Adrenal gland (tissue), 12 donors: Measurements from ENCODE around the gene POLR3A. TPM values are rescaled to one million over a fixed set of nuclear protein-coding genes. Genes with fewer than 3 reads are reported as not detected.
A peak's percentile ranks its signal among the peaks of the same experiment; 100 is the strongest.
"Not testable (repeated sequence)": the region's sequence is repeated elsewhere in the genome, so short reads cannot be mapped to it uniquely, and the experiment has no call there.

Experiments
- DNase-seq, 7 donors: peaks; one replicate each; pipeline ENCODE4 v3.0.0-alpha.2; 2019 to 2020
- H3K27ac ChIP-seq, 5 donors: fragments of 200-600 bp; sonication (generic) in 4 of 5; 1 replicate in 3 of 5; 2 replicates in 2 of 5; pipeline versions ENCODE4 v1.5.1 to v1.8.0; 2016 to 2020; ENCODE audit warnings: mild to moderate bottlenecking in 1 of 5
- H3K27me3 ChIP-seq: fragments of 200-600 bp; 2 replicates; pipeline ENCODE4 v1.8.0; 2021
- H3K36me3 ChIP-seq, 2 donors: fragments of 200-600 bp; replicated peaks in 1 of 2; 1 replicate in 1 of 2; 2 replicates in 1 of 2; pipeline versions ENCODE4 v1.5.1 to v1.8.0; 2018 to 2022
- H3K4me1 ChIP-seq, 2 donors: fragments of 200-600 bp; replicated peaks in 1 of 2; 1 replicate in 1 of 2; 2 replicates in 1 of 2; pipeline versions ENCODE4 v1.5.1 to v1.8.0; 2018 to 2021
- H3K4me3 ChIP-seq, 4 donors: fragments of 200-600 bp; sonication (generic) in 3 of 4; one replicate each; pipeline ENCODE4 v1.5.1; 2016 to 2018
- H3K9me3 ChIP-seq, 3 donors: fragments of 200-600 bp; sonication (generic) in 1 of 3; replicated peaks in 1 of 3; 1 replicate in 2 of 3; 2 replicates in 1 of 3; pipeline versions ENCODE4 v1.5.1 to v1.8.0; 2016 to 2021
- CTCF ChIP-seq, 6 experiments: fragments of 450-650 bp in 4 of 6; fragments of 200-600 bp in 2 of 6; sonication (generic) in 1 of 6; IDR thresholded peaks; 1 replicate in 5 of 6; 2 replicates in 1 of 6; pipeline versions ENCODE4 v1.5.1 to v1.8.0; 2016 to 2021; ENCODE audit warnings: antibody characterized with exemption in 6 of 6, mild to moderate bottlenecking in 2 of 6, moderate library complexity in 1 of 6
- POLR2A ChIP-seq, 2 donors: fragments of 450-650 bp; IDR thresholded peaks; one replicate each; pipeline ENCODE4 v1.6.1; 2017; ENCODE audit warnings: antibody characterized with exemption in 2 of 2, mild to moderate bottlenecking in 2 of 2, moderate library complexity in 1 of 2
- WGBS, 4 donors: extraction: QIAGEN DNeasy Blood & Tissue Kit in 2 of 4; methylation state at CpG; one replicate each; pipeline versions ENCODE4 v1.1.5 to v1.1.7; 2013 to 2017; 5-methylcytosine and 5-hydroxymethylcytosine counted together
- intact Hi-C, 2 donors: fragments of 100-400 bp; cut with DNase I; formaldehyde crosslinking; loops; one replicate each; pipeline versions ENCODE4 v1.14.1 to v1.15.0; 2022 to 2023
- polyA plus RNA-seq, 3 donors: library from polyadenylated mRNA; stranded (reverse); fragments of 200-250 nt in 2 of 3; fragments of 350-450 nt in 1 of 3; fragmentation: Illumina TruSeq in 1 of 3; extraction: RNeasy Lipid Tissue Mini Kit (QIAGEN cat#74804) in 1 of 3; gene quantifications; one replicate each; pipeline ENCODE4 v1.2.3, GENCODE V29; 2013 to 2014
- total RNA-seq, 9 donors: library from RNA; depleted of rRNA in 4 of 9; stranded (reverse); fragments of >200 nt in 4 of 9; fragments of 120-200 nt in 1 of 9; fragmentation: NEBNext Ultra II Directional in 1 of 9; extraction: Animal tissue kit (Norgen Biotek cat#: 25700) in 1 of 9; gene quantifications; one replicate each; pipeline versions ENCODE4 v1.1.0 to v1.2.4, GENCODE V29; 2013 to 2023
- donor health status: healthy with polysubstance abuse.
- donor health status: Bipolar disorder and iron deficiency.
- donor health status: DM: yes; HTN: yes; CAD: no.
- donor health status: DM: no; HTN: no; CAD: no.
- donor health status: DM: no; HTN: no; CAD: no.
- donor health status: DM: yes; HTN: yes; CAD: no.

The POLR3A gene
- total and polyA plus RNA-seq, 12 donors: 6.8 to 18.4 (median 14.8) TPM

- WGBS, 4 donors: 62 to 70% (median 67%) methylated on average over 9 to 16 of the region's 16 CpGs
- DNase-seq: peak; percentile 54 to 87 (median 82)
- peak in 3 of 6 experiments; percentile 18 to 32 (median 20) for TF ChIP-seq CTCF (IDR thresholded peaks at IDR 0.05)
- no peak for TF ChIP-seq POLR2A (IDR thresholded peaks at IDR 0.05)
- peaks cover 0 to 90% of the 10 kb centered on the region in 2 donors for H3K36me3 ChIP-seq
- H3K9me3 ChIP-seq: no peaks in the 10 kb centered on the region
- intact Hi-C loops: loop anchor here in 1 of 2 donors (10.0 kb wide), 2 partner anchors 160 to 200 kb away; no protein-coding TSS in a partner anchor
- no peak overlapping the region for H3K4me3 ChIP-seq
- peak overlapping the region in 4 of 5 donors; percentile 26 to 74 (median 53) for H3K27ac ChIP-seq
- no peaks in the 10 kb centered on the region for H3K27me3 ChIP-seq
- no peaks in the 10 kb centered on the region for H3K4me1 ChIP-seq
Observed at GRCh38 chr10:78004215-78005026, 24.9 kb downstream of the POLR3A start.

GRCh38 chr10:78002541-78003288 lies 26.6 kb downstream of the POLR3A start:
- Histone ChIP-seq H3K36me3 (peaks cover 0 to 85% of the 10 kb centered on the region in 2 donors), H3K27me3 (no peaks in the 10 kb centered on the region), H3K27ac (no peak overlapping the region), H3K4me1 (no peaks in the 10 kb centered on the region), H3K4me3 (no peak overlapping the region), H3K9me3 (no peaks in the 10 kb centered on the region)
- DNase-seq: no peak
- intact Hi-C loops: loop anchor here in 1 of 2 donors (10.0 kb wide), 2 partner anchors 158 to 198 kb away; no protein-coding TSS in a partner anchor
- WGBS, 4 donors: 86 to 91% (median 89%) methylated on average over 4 of the region's 4 CpGs
- no peak for TF ChIP-seq CTCF (IDR thresholded peaks at IDR 0.05)
- no peak for TF ChIP-seq POLR2A (IDR thresholded peaks at IDR 0.05)

- 92 to 93% (median 93%) methylated on average over 6 of the region's 6 CpGs for WGBS, 4 donors
- Histone ChIP-seq H3K4me1 (no peaks in the 10 kb centered on the region), H3K4me3 (no peak overlapping the region), H3K27me3 (no peaks in the 10 kb centered on the region), H3K27ac (no peak overlapping the region), H3K9me3 (no peaks in the 10 kb centered on the region), H3K36me3 (peaks cover 0 to 68% of the 10 kb centered on the region in 2 donors)
- intact Hi-C loops: loop anchor here in 1 of 2 donors (10.0 kb wide), 2 partner anchors 156 to 196 kb away; no protein-coding TSS in a partner anchor
- TF ChIP-seq POLR2A (IDR thresholded peaks at IDR 0.05) (no peak), CTCF (IDR thresholded peaks at IDR 0.05) (no peak)
- peak in 1 of 7 donors; percentile 42 for DNase-seq
Observed at GRCh38 chr10:78000956-78001472, 28.3 kb downstream of the POLR3A start.

GRCh38 chr10:78000206-78000605 lies 29.1 kb downstream of the POLR3A start:
- TF ChIP-seq CTCF (IDR thresholded peaks at IDR 0.05) (no peak), POLR2A (IDR thresholded peaks at IDR 0.05) (no peak)
- Histone ChIP-seq H3K9me3 (no peaks in the 10 kb centered on the region), H3K36me3 (peaks cover 0 to 60% of the 10 kb centered on the region in 2 donors), H3K4me3 (no peak overlapping the region), H3K27ac (no peak overlapping the region), H3K27me3 (no peaks in the 10 kb centered on the region), H3K4me1 (no peaks in the 10 kb centered on the region)
- intact Hi-C loops: loop anchor here in 1 of 2 donors (10.0 kb wide), 2 partner anchors 155 to 195 kb away; no protein-coding TSS in a partner anchor
- DNase-seq: no peak

GRCh38 chr10:77998780-77999179 lies 30.5 kb downstream of the POLR3A start:
- H3K4me3 ChIP-seq, DNase-seq, intact Hi-C loops, H3K27me3 ChIP-seq, H3K27ac ChIP-seq, H3K4me1 ChIP-seq, H3K9me3 ChIP-seq: not testable (repeated sequence)
- 95 to 100% (median 98%) methylated on average over 5 of the region's 5 CpGs for WGBS, 4 donors
- peaks cover 0 to 53% of the 10 kb centered on the region in 2 donors for H3K36me3 ChIP-seq
